ENCODE data around the gene FZD8. TPM values are rescaled to one million over a fixed set of nuclear protein-coding genes. Genes with fewer than 3 reads are reported as not detected.
A peak's percentile ranks its signal among the peaks of the same experiment; 100 is the strongest.

Gene FZD8
- total RNA-seq, 4 donors from 2014 or later = 3.0 to 9.3 (median 4.1) TPM

GRCh38 chr10:35635576-35635975 lies 6.5 kb downstream of the FZD8 start:
- H3K4me1 ChIP-seq = peaks cover 0 to 9% of the 10 kb centered on the region in 2 donors
- H3K9me3 ChIP-seq = no peaks in the 10 kb centered on the region
- no peak overlapping the region for H3K27ac ChIP-seq
- H3K27me3 ChIP-seq = no peaks in the 10 kb centered on the region
- intact Hi-C loops (cut with DNase I; ENCODE audit: low total_unique reads) = loop anchor here (1.0 kb wide), 1 partner anchor 1144 kb away; no protein-coding TSS in a partner anchor
- DNase-seq (no peak), ATAC-seq (peak; percentile 60 to 83)
- H3K4me3 ChIP-seq = no peak overlapping the region
- peak; percentile 80 to 93 (median 84) for TF ChIP-seq CTCF (IDR thresholded peaks at IDR 0.05 in 4 of 5, conservative IDR thresholded peaks at IDR 0.05 in 1 of 5)
- no peak for TF ChIP-seq POLR2A (IDR thresholded peaks at IDR 0.05)
- no peaks in the 10 kb centered on the region for H3K36me3 ChIP-seq
- in situ Hi-C loops (cut with MboI; ENCODE audit: low sequenced_read_pairs in 4 of 4) = loop anchor here (5.0 to 10.0 kb wide), 3 partner anchors 1139 to 1149 kb away; no protein-coding TSS in a partner anchor

- ATAC-seq (no peak), DNase-seq (no peak)
- no peak overlapping the region for H3K27ac ChIP-seq
- H3K27me3 ChIP-seq = no peaks in the 10 kb centered on the region
- no peaks in the 10 kb centered on the region for H3K36me3 ChIP-seq
- TF ChIP-seq POLR2A (IDR thresholded peaks at IDR 0.05) (no peak), CTCF (IDR thresholded peaks at IDR 0.05 in 4 of 5, conservative IDR thresholded peaks at IDR 0.05 in 1 of 5) (no peak)
- in situ Hi-C loops (cut with MboI; ENCODE audit: low sequenced_read_pairs in 4 of 4) (loop anchor here in 3 of 4 donors (10.0 kb wide), 2 partner anchors 1142 to 1152 kb away; no protein-coding TSS in a partner anchor), intact Hi-C loops (cut with DNase I; ENCODE audit: low total_unique reads) (no loop called here)
- H3K4me1 ChIP-seq = no peaks in the 10 kb centered on the region
- no peaks in the 10 kb centered on the region for H3K9me3 ChIP-seq
- H3K4me3 ChIP-seq = no peak overlapping the region
These were observed 8.8 kb downstream of the FZD8 start for GRCh38 chr10:35633006-35633980.

- Histone ChIP-seq H3K9me3 (no peaks in the 10 kb centered on the region), H3K27me3 (no peaks in the 10 kb centered on the region), H3K4me3 (no peak overlapping the region), H3K27ac (no peak overlapping the region), H3K4me1 (no peaks in the 10 kb centered on the region), H3K36me3 (no peaks in the 10 kb centered on the region)
- no peak for ATAC-seq
- TF ChIP-seq POLR2A (IDR thresholded peaks at IDR 0.05) (no peak), CTCF (IDR thresholded peaks at IDR 0.05 in 4 of 5, conservative IDR thresholded peaks at IDR 0.05 in 1 of 5) (no peak)
- in situ Hi-C loops (cut with MboI; ENCODE audit: low sequenced_read_pairs in 4 of 4) = loop anchor here in 3 of 4 donors (10.0 kb wide), 2 partner anchors 1143 to 1153 kb away; no protein-coding TSS in a partner anchor
- intact Hi-C loops (cut with DNase I; ENCODE audit: low total_unique reads) = no loop called here
- no peak for DNase-seq
These were observed 10.1 kb downstream of the FZD8 start for GRCh38 chr10:35632027-35632426.

- intact Hi-C loops (cut with DNase I; ENCODE audit: low total_unique reads) = no loop called here
- H3K9me3 ChIP-seq = no peaks in the 10 kb centered on the region
- no peaks in the 10 kb centered on the region for H3K27me3 ChIP-seq
- in situ Hi-C loops (cut with MboI; ENCODE audit: low sequenced_read_pairs in 4 of 4) = loop anchor here in 3 of 4 donors (10.0 kb wide), 2 partner anchors 1143 to 1153 kb away; no protein-coding TSS in a partner anchor
- H3K4me3 ChIP-seq = no peak overlapping the region
- no peak for ATAC-seq
- no peak overlapping the region for H3K27ac ChIP-seq
- no peaks in the 10 kb centered on the region for H3K4me1 ChIP-seq
- no peak for DNase-seq
- TF ChIP-seq POLR2A (IDR thresholded peaks at IDR 0.05) (no peak), CTCF (IDR thresholded peaks at IDR 0.05 in 4 of 5, conservative IDR thresholded peaks at IDR 0.05 in 1 of 5) (no peak)
- H3K36me3 ChIP-seq = no peaks in the 10 kb centered on the region
These were observed 10.7 kb downstream of the FZD8 start for GRCh38 chr10:35631404-35631803.
